HepG2 (cell line): ENCODE measurements around the gene NUB1. TPM values are rescaled to one million over a fixed set of nuclear protein-coding genes. Genes with fewer than 3 reads are reported as not detected.

Experiments
- ASH2L ChIP-seq: fragments of 300-600, 200-600 bp; sonication (generic); IDR thresholded peaks from 2 replicates; pipeline ENCODE4 v1.7.0; 2017; ENCODE audit warnings: low read depth, mild to moderate bottlenecking, moderate library complexity, mixed read lengths, low read length; ENCODE audit not compliant: insufficient read length
- GFI1 ChIP-seq: sonication (generic); formaldehyde crosslinking; IDR thresholded peaks from 2 replicates; pipeline ENCODE4 v1.5.0; 2020; ENCODE audit warnings: missing genetic modification reagents, mild to moderate bottlenecking, borderline replicate concordance
- GZF1 ChIP-seq: sonication (generic); formaldehyde crosslinking; IDR thresholded peaks from 2 replicates; pipeline ENCODE4 v1.5.1; 2020; ENCODE audit warnings: mild to moderate bottlenecking, missing genetic modification reagents
- HDAC6 ChIP-seq: fragments of 200-600 bp; sonication (generic); IDR thresholded peaks from 2 replicates; pipeline ENCODE4 v1.7.0; 2017; ENCODE audit warnings: mild to moderate bottlenecking, antibody characterized with exemption, low read length, low read depth
- KDM3A ChIP-seq: IDR thresholded peaks from 2 replicates; pipeline ENCODE4 v1.6.1; 2018; ENCODE audit warnings: low read depth, missing compliant biosample characterization
- RCOR2 ChIP-seq: IDR thresholded peaks from 2 replicates; pipeline ENCODE4 v1.6.1; 2016; ENCODE audit warnings: missing biosample characterization, missing genetic modification reagents
- RFXAP ChIP-seq: sonication (generic); formaldehyde crosslinking; IDR thresholded peaks from 2 replicates; pipeline ENCODE4 v1.4.0; 2020; ENCODE audit warnings: missing genetic modification reagents, borderline replicate concordance
- RORA ChIP-seq: sonication (generic); formaldehyde crosslinking; IDR thresholded peaks from 2 replicates; pipeline ENCODE4 v1.5.0; 2020; ENCODE audit warnings: mild to moderate bottlenecking, missing genetic modification reagents, moderate library complexity
- THAP7 ChIP-seq: sonication (generic); formaldehyde crosslinking; IDR thresholded peaks from 2 replicates; pipeline ENCODE4 v1.8.1; 2023; ENCODE audit warnings: mild to moderate bottlenecking, missing genetic modification reagents
- ZBTB26 ChIP-seq: IDR thresholded peaks from 2 replicates; pipeline ENCODE4 v1.6.1; 2016; ENCODE audit warnings: missing compliant biosample characterization, missing genetic modification reagents, borderline replicate concordance
- ZMYM4 ChIP-seq: sonication (generic); formaldehyde crosslinking; IDR thresholded peaks from 2 replicates; pipeline ENCODE4 v1.8.1; 2023; ENCODE audit warnings: mild to moderate bottlenecking, missing genetic modification reagents
- ZNF160 ChIP-seq: sonication (generic); formaldehyde crosslinking; IDR thresholded peaks from 2 replicates; pipeline ENCODE4 v1.8.0; 2022; ENCODE audit warnings: mild to moderate bottlenecking, inconsistent platforms, missing genetic modification reagents
- ZNF24 ChIP-seq: fragments of 450-650 bp; IDR thresholded peaks from 2 replicates; pipeline ENCODE4 v1.6.1; 2017; ENCODE audit warnings: antibody characterized with exemption, mild to moderate bottlenecking
- ZNF431 ChIP-seq: sonication (generic); formaldehyde crosslinking; IDR thresholded peaks from 2 replicates; pipeline ENCODE4 v1.9.0; 2022; ENCODE audit warnings: missing genetic modification reagents, low read depth, mild to moderate bottlenecking, borderline replicate concordance
- ZNF616 ChIP-seq: sonication (generic); formaldehyde crosslinking; IDR thresholded peaks from 2 replicates; pipeline ENCODE4 v1.5.0; 2020; ENCODE audit warnings: low read depth, mild to moderate bottlenecking, missing genetic modification reagents
- ZNF704 ChIP-seq: sonication (generic); formaldehyde crosslinking; IDR thresholded peaks from 2 replicates; pipeline ENCODE4 v1.8.1; 2023; ENCODE audit warnings: mild to moderate bottlenecking, inconsistent platforms, moderate library complexity, missing genetic modification reagents, borderline replicate concordance
- ZNF768 ChIP-seq: sonication (generic); formaldehyde crosslinking; IDR thresholded peaks from 2 replicates; pipeline ENCODE4 v1.4.0; 2020; ENCODE audit warnings: missing genetic modification reagents
- ZNF777 ChIP-seq: sonication (generic); formaldehyde crosslinking; IDR thresholded peaks from 2 replicates; pipeline ENCODE4 v1.4.0; 2020; ENCODE audit warnings: missing genetic modification reagents
- polyA plus RNA-seq, 8 experiments: library from polyadenylated mRNA; depleted of rRNA in 3 of 8; stranded (reverse) in 7 of 8; unstranded in 1 of 8; fragments of >200 nt; fragmentation: Illumina TruSeq in 4 of 8; extraction: Trizol in 4 of 8; gene quantifications; 2 replicates each; pipeline versions ENCODE4 v1.2.1 to v1.2.3, GENCODE V29; 2011 to 2016; ENCODE audit warnings: low read depth in 4 of 8, missing spikeins in 1 of 8, mixed read lengths in 1 of 8; ENCODE audit not compliant: insufficient read depth in 1 of 8
- total RNA-seq, 5 experiments: library from RNA; depleted of rRNA; stranded (reverse); fragments of >200 nt; fragmentation: Illumina TruSeq; extraction: Trizol; gene quantifications; 2 replicates each; pipeline ENCODE4 v1.2.3, GENCODE V29; 2016; ENCODE audit warnings: low read depth in 1 of 5
- TF ChIP-seq, protein P1 (sequence below): sonication (generic); formaldehyde crosslinking; conservative IDR thresholded peaks from 2 replicates; pipeline ENCODE4 v1.4.0; 2020; ENCODE audit warnings: missing genetic modification reagents
- TF ChIP-seq, protein P2 (sequence below): sonication (generic); formaldehyde crosslinking; IDR thresholded peaks from 2 replicates; pipeline ENCODE4 v1.4.0; 2020; ENCODE audit warnings: missing genetic modification reagents

NUB1 gene
- total and polyA plus RNA-seq, 2 of the 13 experiments (the other 11 are each of a cell fraction or from before 2014, with no cell fraction given), result 27.1 to 37.0 TPM

GRCh38 chr7:151341357-151342101 is at the start of gene NUB1 (continued):
- TF ChIP-seq ZNF704 (CRISPR knock-in tag) (peak; percentile 86), KDM3A (0 out of 2 replicates have a peak, but pooled peaks have one; percentile 20), ZNF616 (CRISPR knock-in tag) (0 out of 2 replicates have a peak, but pooled peaks have one; percentile 41), ASH2L (peak; percentile 80), ZNF777 (CRISPR knock-in tag) (peak; percentile 35; the same call in 1 of the 2 replicates), ZNF24 (no peak), GFI1 (no peak), HDAC6 (no peak), GZF1 (no peak), ZNF160 (CRISPR knock-in tag) (peak; percentile 11; the same call in 1 of the 2 replicates), THAP7 (CRISPR knock-in tag) (0 out of 2 replicates have a peak, but pooled peaks have one; percentile 44), RORA (no peak), ZBTB26 (CRISPR knock-in tag) (no peak), ZNF768 (CRISPR knock-in tag) (peak; percentile 64; the same call in 1 of the 2 replicates), ZNF431 (CRISPR knock-in tag) (0 out of 2 replicates have a peak, but pooled peaks have one; percentile 63), RCOR2 (no peak), RFXAP (CRISPR knock-in tag) (0 out of 2 replicates have a peak, but pooled peaks have one; percentile 30), ZMYM4 (peak; percentile 62; the same call in 1 of the 2 replicates)
- TF ChIP-seq, protein P1, sequence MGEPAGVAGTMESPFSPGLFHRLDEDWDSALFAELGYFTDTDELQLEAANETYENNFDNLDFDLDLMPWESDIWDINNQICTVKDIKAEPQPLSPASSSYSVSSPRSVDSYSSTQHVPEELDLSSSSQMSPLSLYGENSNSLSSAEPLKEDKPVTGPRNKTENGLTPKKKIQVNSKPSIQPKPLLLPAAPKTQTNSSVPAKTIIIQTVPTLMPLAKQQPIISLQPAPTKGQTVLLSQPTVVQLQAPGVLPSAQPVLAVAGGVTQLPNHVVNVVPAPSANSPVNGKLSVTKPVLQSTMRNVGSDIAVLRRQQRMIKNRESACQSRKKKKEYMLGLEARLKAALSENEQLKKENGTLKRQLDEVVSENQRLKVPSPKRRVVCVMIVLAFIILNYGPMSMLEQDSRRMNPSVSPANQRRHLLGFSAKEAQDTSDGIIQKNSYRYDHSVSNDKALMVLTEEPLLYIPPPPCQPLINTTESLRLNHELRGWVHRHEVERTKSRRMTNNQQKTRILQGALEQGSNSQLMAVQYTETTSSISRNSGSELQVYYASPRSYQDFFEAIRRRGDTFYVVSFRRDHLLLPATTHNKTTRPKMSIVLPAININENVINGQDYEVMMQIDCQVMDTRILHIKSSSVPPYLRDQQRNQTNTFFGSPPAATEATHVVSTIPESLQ (CRISPR knock-in tag), result no peak
- TF ChIP-seq, protein P2, sequence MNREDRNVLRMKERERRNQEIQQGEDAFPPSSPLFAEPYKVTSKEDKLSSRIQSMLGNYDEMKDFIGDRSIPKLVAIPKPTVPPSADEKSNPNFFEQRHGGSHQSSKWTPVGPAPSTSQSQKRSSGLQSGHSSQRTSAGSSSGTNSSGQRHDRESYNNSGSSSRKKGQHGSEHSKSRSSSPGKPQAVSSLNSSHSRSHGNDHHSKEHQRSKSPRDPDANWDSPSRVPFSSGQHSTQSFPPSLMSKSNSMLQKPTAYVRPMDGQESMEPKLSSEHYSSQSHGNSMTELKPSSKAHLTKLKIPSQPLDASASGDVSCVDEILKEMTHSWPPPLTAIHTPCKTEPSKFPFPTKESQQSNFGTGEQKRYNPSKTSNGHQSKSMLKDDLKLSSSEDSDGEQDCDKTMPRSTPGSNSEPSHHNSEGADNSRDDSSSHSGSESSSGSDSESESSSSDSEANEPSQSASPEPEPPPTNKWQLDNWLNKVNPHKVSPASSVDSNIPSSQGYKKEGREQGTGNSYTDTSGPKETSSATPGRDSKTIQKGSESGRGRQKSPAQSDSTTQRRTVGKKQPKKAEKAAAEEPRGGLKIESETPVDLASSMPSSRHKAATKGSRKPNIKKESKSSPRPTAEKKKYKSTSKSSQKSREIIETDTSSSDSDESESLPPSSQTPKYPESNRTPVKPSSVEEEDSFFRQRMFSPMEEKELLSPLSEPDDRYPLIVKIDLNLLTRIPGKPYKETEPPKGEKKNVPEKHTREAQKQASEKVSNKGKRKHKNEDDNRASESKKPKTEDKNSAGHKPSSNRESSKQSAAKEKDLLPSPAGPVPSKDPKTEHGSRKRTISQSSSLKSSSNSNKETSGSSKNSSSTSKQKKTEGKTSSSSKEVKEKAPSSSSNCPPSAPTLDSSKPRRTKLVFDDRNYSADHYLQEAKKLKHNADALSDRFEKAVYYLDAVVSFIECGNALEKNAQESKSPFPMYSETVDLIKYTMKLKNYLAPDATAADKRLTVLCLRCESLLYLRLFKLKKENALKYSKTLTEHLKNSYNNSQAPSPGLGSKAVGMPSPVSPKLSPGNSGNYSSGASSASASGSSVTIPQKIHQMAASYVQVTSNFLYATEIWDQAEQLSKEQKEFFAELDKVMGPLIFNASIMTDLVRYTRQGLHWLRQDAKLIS (CRISPR knock-in tag), result no peak
